ENCODE measurements around the gene STAT2.
"Not testable (repeated sequence)": the region's sequence is repeated elsewhere in the genome, so short reads cannot be mapped to it uniquely, and the experiment has no call there.

STAT2 gene

GRCh38 chr12:56359851-56360767 is at the start of gene STAT2:
Gene STAT2, minus strand, starts transcription at chr12:56360107. Its CDS starts 3,536 bp downstream, at chr12:56356571.
- H3K4me3 ChIP-seq (ENCODE audit: low read depth, low read length): peak within 1 kb of the TSS; percentile 61
- DNase-seq (ENCODE audit: low read depth): peak; percentile 99
- TF ChIP-seq, protein P1, sequence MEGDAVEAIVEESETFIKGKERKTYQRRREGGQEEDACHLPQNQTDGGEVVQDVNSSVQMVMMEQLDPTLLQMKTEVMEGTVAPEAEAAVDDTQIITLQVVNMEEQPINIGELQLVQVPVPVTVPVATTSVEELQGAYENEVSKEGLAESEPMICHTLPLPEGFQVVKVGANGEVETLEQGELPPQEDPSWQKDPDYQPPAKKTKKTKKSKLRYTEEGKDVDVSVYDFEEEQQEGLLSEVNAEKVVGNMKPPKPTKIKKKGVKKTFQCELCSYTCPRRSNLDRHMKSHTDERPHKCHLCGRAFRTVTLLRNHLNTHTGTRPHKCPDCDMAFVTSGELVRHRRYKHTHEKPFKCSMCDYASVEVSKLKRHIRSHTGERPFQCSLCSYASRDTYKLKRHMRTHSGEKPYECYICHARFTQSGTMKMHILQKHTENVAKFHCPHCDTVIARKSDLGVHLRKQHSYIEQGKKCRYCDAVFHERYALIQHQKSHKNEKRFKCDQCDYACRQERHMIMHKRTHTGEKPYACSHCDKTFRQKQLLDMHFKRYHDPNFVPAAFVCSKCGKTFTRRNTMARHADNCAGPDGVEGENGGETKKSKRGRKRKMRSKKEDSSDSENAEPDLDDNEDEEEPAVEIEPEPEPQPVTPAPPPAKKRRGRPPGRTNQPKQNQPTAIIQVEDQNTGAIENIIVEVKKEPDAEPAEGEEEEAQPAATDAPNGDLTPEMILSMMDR (IDR thresholded peaks at IDR 0.05; ENCODE audit: control insufficient read depth, extremely low read depth, insufficient read depth): no peak

- no peak overlapping the region for H3K4me3 ChIP-seq (ENCODE audit: low read depth, low read length)
- DNase-seq (ENCODE audit: low read depth): no peak
- TF ChIP-seq, protein P1 (IDR thresholded peaks at IDR 0.05; ENCODE audit: control insufficient read depth, extremely low read depth, insufficient read depth): no peak
Measured at GRCh38 chr12:56408799-56409417, 49.0 kb upstream of the STAT2 start.

GRCh38 chr12:56404227-56404626 is 44.3 kb upstream of the STAT2 start:
- H3K4me3 ChIP-seq (ENCODE audit: low read depth, low read length): not testable (repeated sequence)

DNA sequence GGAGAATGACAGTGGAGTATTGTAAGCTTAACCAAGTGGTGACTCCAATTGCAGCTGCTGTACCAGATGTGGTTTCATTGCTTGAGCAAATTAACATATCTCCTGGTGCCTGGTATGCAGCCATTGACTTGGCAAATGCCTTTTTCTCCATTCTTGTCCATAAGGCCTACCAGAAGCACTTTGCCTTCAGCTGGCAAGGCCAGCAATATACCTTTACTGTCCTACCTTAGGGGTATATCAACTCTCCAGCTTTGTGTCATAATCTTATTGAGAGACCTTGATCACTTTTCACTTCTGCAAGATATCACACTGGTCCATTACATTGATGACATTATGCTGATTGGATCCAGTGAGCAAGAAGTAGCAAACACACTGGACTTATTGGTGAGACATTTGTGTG is 41.7 kb upstream of the STAT2 start:
- H3K4me3 ChIP-seq (ENCODE audit: low read depth, low read length); DNase-seq (ENCODE audit: low read depth): not testable (repeated sequence)

More at GRCh38 chr12:56404227-56404626, 44.3 kb upstream of the STAT2 start:
- not testable (repeated sequence) for DNase-seq (ENCODE audit: low read depth)

GRCh38 chr12:56401125-56401524 is 41.2 kb upstream of the STAT2 start:
- not testable (repeated sequence) for H3K4me3 ChIP-seq (ENCODE audit: low read depth, low read length); DNase-seq (ENCODE audit: low read depth)

DNA sequence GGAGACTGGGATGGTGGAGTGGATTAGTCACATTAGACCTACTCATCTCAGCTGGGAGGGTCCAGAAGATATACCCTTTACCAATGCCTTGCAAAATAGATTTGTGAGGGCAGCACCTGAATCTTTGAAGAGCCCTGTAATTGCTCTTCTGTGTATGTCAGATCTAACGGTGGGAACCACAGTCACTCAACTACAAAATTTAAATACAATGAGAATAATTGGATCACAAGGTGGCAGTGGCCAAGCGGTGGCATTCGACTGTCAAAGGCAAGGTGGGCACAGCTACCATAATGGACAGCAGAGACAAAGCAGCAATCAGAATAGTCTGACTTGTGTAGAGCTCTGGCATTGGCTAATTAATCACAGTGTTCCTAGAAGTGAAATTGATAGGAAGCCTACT is 39.6 kb upstream of the STAT2 start:
- H3K4me3 ChIP-seq (ENCODE audit: low read depth, low read length); DNase-seq (ENCODE audit: low read depth): not testable (repeated sequence)

DNA sequence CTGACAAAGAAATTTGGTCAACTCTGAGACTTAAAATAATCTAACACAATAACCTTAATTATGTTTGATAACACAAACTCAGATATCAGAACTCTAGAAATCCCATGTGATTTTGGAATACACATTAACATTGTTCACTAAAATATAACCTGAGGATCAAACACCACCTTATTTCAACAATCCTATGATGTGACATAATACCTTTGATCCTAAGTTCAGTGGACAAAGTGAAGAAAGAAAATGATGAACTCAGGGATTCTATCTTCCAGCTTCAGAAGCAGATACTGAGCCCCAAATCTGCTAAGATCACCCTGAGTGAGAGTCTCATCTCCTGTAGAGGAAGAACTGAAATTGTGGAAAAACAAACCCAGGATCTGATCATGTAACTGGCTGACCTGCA is 38.4 kb upstream of the STAT2 start:
- no peak overlapping the region for H3K4me3 ChIP-seq (ENCODE audit: low read depth, low read length)
- TF ChIP-seq, protein P1 (IDR thresholded peaks at IDR 0.05; ENCODE audit: control insufficient read depth, extremely low read depth, insufficient read depth): no peak
- DNase-seq (ENCODE audit: low read depth): no peak

DNA sequence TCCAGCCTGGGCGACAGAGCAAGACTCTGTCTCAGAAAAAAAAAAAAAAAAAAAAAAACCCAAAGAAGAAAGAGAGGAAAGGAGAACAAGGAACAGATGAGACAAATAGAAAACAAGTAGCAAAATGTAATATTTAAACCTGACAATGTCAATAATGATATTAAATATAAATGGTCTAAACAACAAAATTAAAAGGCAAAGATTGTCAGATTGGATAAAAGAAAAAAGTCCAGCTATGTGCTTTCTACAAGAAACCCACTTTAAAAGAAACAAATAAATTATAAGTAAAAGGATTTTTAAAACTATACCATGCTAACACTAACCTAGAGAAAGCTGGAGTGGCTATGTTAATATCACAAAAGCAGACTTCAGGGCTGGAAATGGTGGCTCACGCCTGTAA is 32.4 kb upstream of the STAT2 start:
- no peak for DNase-seq (ENCODE audit: low read depth)
- TF ChIP-seq, protein P1 (IDR thresholded peaks at IDR 0.05; ENCODE audit: control insufficient read depth, extremely low read depth, insufficient read depth): no peak

GRCh38 chr12:56391721-56392120 is 31.8 kb upstream of the STAT2 start:
- TF ChIP-seq, protein P1 (IDR thresholded peaks at IDR 0.05; ENCODE audit: control insufficient read depth, extremely low read depth, insufficient read depth): no peak
- no peak for DNase-seq (ENCODE audit: low read depth)
- H3K4me3 ChIP-seq (ENCODE audit: low read depth, low read length): no peak overlapping the region

More for the DNA sequence above, 32.4 kb upstream of the STAT2 start:
- H3K4me3 ChIP-seq (ENCODE audit: low read depth, low read length): no peak overlapping the region

All from LNCaP clone FGC (cell line).